ENCODE measurements around the gene NHEJ1. TPM values are rescaled to one million over a fixed set of nuclear protein-coding genes. Genes with fewer than 3 reads are reported as not detected.

Gene NHEJ1
- total and polyA plus RNA-seq, 9 of the 15 experiments (the other 6 are each of a cell fraction or from before 2014, with no cell fraction given), result 9.0 to 23.7 (median 13.9) TPM

GRCh38 chr2:219059375-219059724, 101.3 kb downstream of the NHEJ1 start (continued):
- TF ChIP-seq FOXP4 (CRISPR knock-in tag; IDR thresholded peaks at IDR 0.05; ENCODE audit: borderline replicate concordance), result no peak
- no peak for TF ChIP-seq NR2F6 (CRISPR knock-in tag; IDR thresholded peaks at IDR 0.05)
- TF ChIP-seq, protein P1, sequence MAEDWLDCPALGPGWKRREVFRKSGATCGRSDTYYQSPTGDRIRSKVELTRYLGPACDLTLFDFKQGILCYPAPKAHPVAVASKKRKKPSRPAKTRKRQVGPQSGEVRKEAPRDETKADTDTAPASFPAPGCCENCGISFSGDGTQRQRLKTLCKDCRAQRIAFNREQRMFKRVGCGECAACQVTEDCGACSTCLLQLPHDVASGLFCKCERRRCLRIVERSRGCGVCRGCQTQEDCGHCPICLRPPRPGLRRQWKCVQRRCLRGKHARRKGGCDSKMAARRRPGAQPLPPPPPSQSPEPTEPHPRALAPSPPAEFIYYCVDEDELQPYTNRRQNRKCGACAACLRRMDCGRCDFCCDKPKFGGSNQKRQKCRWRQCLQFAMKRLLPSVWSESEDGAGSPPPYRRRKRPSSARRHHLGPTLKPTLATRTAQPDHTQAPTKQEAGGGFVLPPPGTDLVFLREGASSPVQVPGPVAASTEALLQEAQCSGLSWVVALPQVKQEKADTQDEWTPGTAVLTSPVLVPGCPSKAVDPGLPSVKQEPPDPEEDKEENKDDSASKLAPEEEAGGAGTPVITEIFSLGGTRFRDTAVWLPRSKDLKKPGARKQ (CRISPR knock-in tag; IDR thresholded peaks at IDR 0.05), result no peak
- TF ChIP-seq PKNOX1 (IDR thresholded peaks at IDR 0.05), result no peak

Measured in K562 (cell line).